ENCODE results near the gene MARK3.

MARK3 gene

DNA sequence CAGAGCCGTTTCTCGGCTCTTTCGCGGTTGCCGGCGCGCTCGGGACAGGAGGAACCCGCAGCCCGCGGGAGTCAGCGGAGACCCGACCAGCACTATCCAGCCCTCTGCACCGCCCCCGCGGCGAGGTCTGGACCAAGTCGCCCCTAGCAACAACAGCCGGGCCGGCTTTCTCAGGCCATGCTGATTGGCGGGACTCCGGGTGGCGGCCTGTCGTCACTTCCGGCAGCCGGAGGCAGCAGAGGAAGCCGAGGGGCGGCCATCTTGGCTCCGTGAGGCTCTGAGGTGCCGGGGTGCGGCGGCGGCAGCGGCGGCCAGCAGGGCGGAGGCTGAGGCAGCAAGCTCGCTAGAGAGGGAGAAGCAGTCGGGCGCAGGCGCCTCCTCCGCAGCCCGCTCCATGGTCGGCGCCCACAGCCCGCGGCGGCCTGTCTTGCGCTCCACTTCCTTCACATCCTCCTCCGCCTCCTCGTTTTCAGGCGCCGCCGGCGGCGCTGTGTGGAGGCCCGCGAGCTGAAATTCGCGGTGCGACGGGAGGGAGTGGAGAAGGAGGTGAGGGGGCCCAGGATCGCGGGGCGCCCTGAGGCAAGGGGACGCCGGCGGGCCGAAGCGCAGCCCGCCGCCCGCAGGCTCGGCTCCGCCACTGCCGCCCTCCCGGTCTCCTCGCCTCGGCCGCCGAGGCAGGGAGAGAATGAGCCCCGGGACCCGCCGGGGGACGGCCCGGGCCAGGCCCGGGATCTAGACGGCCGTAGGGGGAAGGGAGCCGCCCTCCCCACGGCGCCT, at the start of gene MARK3:
MARK3 (plus strand) TSS at position 264 of the 777 bp plus-strand sequence. CDS start 615 bp downstream, outside the sequence.
- DNase-seq (ENCODE audit: low read depth) = peak; percentile 97
- TF ChIP-seq, protein P1, sequence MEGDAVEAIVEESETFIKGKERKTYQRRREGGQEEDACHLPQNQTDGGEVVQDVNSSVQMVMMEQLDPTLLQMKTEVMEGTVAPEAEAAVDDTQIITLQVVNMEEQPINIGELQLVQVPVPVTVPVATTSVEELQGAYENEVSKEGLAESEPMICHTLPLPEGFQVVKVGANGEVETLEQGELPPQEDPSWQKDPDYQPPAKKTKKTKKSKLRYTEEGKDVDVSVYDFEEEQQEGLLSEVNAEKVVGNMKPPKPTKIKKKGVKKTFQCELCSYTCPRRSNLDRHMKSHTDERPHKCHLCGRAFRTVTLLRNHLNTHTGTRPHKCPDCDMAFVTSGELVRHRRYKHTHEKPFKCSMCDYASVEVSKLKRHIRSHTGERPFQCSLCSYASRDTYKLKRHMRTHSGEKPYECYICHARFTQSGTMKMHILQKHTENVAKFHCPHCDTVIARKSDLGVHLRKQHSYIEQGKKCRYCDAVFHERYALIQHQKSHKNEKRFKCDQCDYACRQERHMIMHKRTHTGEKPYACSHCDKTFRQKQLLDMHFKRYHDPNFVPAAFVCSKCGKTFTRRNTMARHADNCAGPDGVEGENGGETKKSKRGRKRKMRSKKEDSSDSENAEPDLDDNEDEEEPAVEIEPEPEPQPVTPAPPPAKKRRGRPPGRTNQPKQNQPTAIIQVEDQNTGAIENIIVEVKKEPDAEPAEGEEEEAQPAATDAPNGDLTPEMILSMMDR (IDR thresholded peaks at IDR 0.05; ENCODE audit: insufficient read depth, low read depth, low read length, missing control alignments) = peak; percentile 8
- H3K4me3 ChIP-seq (ENCODE audit: low read depth, low read length) = peak within 1 kb of the TSS; percentile 67

DNA sequence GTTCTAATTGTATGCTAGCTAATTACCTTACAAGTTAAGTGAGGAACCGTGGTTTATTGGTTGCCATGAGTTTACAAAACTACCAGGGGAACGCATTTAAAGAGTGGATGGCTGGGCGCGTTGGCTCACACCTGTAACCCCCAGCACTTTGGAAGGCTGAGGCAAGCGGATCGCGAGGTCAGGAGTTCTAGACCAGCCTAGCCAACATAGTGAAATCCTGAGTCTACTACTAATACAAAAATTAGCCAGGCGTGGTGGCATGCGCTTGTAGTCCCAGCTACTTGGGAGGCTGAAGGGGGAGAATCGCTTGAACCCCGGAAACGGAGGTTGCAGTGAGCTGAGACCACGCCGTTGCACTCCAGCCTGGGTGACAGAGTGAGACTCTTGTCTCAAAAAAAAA, 49.0 kb upstream of the MARK3 start:
- TF ChIP-seq, protein P1 (IDR thresholded peaks at IDR 0.05; ENCODE audit: insufficient read depth, low read depth, low read length, missing control alignments) = no peak
- DNase-seq (ENCODE audit: low read depth) = no peak
- no peak overlapping the region for H3K4me3 ChIP-seq (ENCODE audit: low read depth, low read length)

DNA sequence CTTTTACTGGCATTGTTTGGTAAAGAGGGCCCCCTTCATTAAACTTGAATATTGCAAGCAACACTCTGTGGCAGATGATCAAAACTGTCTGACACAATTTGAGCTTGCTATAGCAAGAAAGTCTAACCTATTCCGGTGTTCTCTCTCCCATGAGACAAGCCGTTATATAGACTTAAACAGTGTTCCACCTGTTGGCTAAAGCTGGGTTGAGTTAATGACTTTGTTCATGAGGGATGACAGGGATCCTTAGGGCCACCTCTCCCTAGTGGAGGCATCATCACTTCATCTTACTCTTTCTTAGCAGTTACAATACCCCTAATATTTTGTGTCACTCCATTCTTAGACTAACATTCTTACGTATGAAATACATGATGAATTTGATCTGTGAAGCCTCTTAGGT, 47.4 kb upstream of the MARK3 start:
- no peak for DNase-seq (ENCODE audit: low read depth)
- TF ChIP-seq, protein P1 (IDR thresholded peaks at IDR 0.05; ENCODE audit: insufficient read depth, low read depth, low read length, missing control alignments) = no peak
- no peak overlapping the region for H3K4me3 ChIP-seq (ENCODE audit: low read depth, low read length)

DNA sequence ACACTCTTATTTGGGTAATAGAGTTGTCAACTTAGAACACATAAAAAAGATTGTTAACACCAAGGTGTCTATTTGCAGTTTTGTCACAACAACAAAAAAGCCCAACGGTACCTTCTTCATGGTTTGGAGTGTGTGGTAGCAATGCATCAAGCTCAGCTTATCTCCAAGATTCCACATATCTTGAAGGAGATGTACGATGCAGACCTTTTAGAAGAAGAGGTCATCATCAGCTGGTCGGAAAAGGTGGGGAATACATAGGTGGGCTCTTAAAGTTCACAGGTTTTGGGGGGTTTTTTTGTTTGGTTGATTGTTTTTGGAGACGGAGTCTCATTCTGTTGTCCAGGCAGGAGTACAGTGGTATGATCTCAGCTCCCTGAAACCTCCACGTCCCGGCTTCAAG, 45.7 kb upstream of the MARK3 start:
- DNase-seq (ENCODE audit: low read depth) = no peak
- TF ChIP-seq, protein P1 (IDR thresholded peaks at IDR 0.05; ENCODE audit: insufficient read depth, low read depth, low read length, missing control alignments) = no peak
- no peak overlapping the region for H3K4me3 ChIP-seq (ENCODE audit: low read depth, low read length)

DNA sequence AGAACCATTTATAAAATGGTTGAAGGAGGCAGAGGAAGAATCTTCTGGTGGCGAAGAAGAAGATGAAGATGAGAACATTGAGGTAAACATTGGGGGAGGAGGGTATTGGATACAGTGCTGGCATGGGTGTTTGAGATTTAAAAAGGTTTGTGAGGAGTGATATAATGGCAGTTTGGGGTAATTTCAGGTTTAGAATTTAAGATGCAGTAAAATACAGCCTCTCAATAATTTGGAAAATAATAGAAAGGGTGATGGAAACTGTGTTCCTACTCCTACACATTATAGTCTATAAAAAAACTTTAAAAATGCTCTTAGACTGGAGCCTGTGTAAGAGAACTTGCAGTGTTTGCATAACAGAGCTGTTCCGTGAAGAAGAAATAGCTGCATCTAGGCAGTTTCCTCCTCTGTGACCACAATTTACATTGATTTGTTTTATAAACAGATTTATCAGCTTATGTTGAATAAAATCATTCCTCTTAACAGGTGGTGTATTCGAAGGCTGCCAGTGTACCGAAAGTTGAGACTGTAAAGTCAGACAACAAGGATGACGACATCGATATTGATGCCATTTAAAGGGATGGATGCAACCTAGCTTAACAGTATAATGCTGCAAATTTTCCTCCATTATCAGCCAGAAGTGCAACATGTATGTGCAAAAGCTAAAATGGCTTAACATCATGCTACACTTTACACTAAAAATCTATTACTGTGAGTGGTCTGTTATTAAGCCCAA, 44.6 kb upstream of the MARK3 start:
- TF ChIP-seq, protein P1 (IDR thresholded peaks at IDR 0.05; ENCODE audit: insufficient read depth, low read depth, low read length, missing control alignments) = no peak
- DNase-seq (ENCODE audit: low read depth) = no peak

DNA sequence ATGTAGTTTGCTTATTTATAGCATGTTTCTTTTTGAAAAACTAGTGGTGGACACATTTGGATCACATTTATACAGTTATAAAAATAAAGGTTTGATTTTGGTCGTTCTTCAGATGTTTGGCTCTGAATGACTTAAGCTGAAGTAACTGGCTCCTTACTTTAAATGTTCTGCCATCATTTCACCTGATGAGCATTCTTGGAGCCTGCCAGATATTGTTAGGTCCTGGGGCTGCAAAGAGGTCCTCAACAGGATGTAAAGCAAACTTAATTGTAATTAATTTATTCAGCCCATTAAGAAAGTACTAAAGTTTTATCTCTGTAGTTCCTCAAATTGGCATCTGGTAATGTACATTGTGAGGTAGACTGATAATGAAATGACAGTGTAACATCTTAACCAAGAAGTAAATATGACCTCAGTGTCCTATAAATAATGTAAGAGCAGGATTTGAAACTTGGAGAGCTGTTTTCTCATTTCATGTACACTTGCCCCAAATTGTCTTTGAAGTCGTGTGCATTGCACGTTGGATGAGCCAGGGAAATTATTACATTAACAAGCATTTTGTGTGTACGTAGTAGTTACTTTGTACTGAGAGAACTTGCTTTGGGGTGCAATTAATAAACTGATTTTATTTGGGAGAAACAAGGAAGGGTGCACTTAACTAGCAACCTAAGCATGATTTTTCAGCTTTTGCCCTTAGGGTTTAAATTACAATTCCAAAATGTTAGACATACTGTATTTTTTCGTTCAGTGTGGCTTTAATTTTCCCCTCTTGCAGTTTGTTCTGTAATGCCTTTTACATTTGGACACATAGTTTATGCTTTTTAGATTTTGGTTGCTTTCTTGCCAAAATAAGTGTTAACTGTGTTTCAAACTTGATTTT, 43.7 kb upstream of the MARK3 start:
- TF ChIP-seq, protein P1 (IDR thresholded peaks at IDR 0.05; ENCODE audit: insufficient read depth, low read depth, low read length, missing control alignments) = no peak
- no peak for DNase-seq (ENCODE audit: low read depth)
- no peak overlapping the region for H3K4me3 ChIP-seq (ENCODE audit: low read depth, low read length)

More for the DNA sequence above, 44.6 kb upstream of the MARK3 start:
- no peak overlapping the region for H3K4me3 ChIP-seq (ENCODE audit: low read depth, low read length)
